GM12878 (cell line): Measurements from ENCODE around the gene GPRASP2. TPM values are rescaled to one million over a fixed set of nuclear protein-coding genes. Genes with fewer than 3 reads are reported as not detected.

Source experiments
- ATAC-seq: fragments of 200-7000 bp; cut with Tn5 transposase; 3 replicates; pipeline ENCODE4 v1.9.1; 2020; ENCODE audit warnings: mild to moderate bottlenecking, moderate library complexity
- BruUV-seq: library from RNA; stranded (reverse); fragments of 400-500 nt; replicated peaks from 2 replicates; lab custom pipeline; 2021; lab: Mats Ljungman, UMichigan
- CTCF ChIA-PET: fragments of 300-600 bp; sonication (Branson Sonifier 250); formaldehyde crosslinking; extraction: SDS; loops from one replicate; lab custom pipeline; 2021; ENCODE audit warnings: inconsistent platforms; lab: Yijun Ruan, JAX
- POLR2A ChIA-PET: fragments of 350-600 bp; formaldehyde crosslinking; extraction: SDS; loops from one replicate; lab custom pipeline; 2021; ENCODE audit warnings: inconsistent platforms; lab: Charles Lee
- RAD21 ChIA-PET: fragments of 300-600 bp; sonication (Branson Sonifier 250); formaldehyde crosslinking; loops from one replicate; lab custom pipeline; 2023; ENCODE audit warnings: antibody characterized with exemption; ENCODE audit not compliant: unreplicated experiment; lab: Charles Lee
- SMC1A ChIA-PET: fragments of 300-600 bp; sonication (Branson Sonifier 250); formaldehyde crosslinking; loops from one replicate; lab custom pipeline; 2023; ENCODE audit not compliant: unreplicated experiment, uncharacterized antibody; lab: Charles Lee
- DNase-seq: peaks from one replicate; pipeline ENCODE4 v3.0.0-alpha.2; 2011; ENCODE audit warnings: low read depth, low spot score
- FAIRE-seq: peaks from 3 replicates; lab custom pipeline; 2011; peaks lifted over from hg19 to GRCh38; lab: Jason Lieb, UNC
- H2AFZ ChIP-seq: 2 replicates; pipeline ENCODE4 v1.6.0; 2011; ENCODE audit warnings: low read depth, low read length, control low read depth; ENCODE audit not compliant: control insufficient read depth
- H3K27ac ChIP-seq: 2 replicates; pipeline ENCODE4 v1.5.1; 2011; ENCODE audit warnings: control low read depth; ENCODE audit not compliant: control insufficient read depth, insufficient read depth
- H3K27me3 ChIP-seq, 2 experiments: replicated peaks in 1 of 2; 2 replicates each; pipeline versions ENCODE4 v1.6.0 to v1.6.1; 2011; ENCODE audit warnings: low read length in 1 of 2; ENCODE audit not compliant: control insufficient read depth in 2 of 2, insufficient read depth in 2 of 2
- H3K36me3 ChIP-seq, 2 experiments: 2 replicates each; pipeline ENCODE4 v1.5.1; 2011; ENCODE audit warnings: low read length in 1 of 2; ENCODE audit not compliant: control insufficient read depth in 2 of 2, insufficient read depth in 2 of 2
- H3K4me1 ChIP-seq: 2 replicates; pipeline ENCODE4 v1.6.1; 2011; ENCODE audit warnings: mild to moderate bottlenecking, low read length, moderate library complexity, mixed read lengths; ENCODE audit not compliant: control insufficient read depth, insufficient read depth
- H3K4me2 ChIP-seq: 2 replicates; pipeline ENCODE4 v1.6.0; 2011; ENCODE audit warnings: control low read depth; ENCODE audit not compliant: control insufficient read depth, insufficient read depth
- H3K4me3 ChIP-seq: fragments of 200-600 bp; sonication (generic); 2 replicates; pipeline ENCODE4 v1.5.1; 2016
- H3K79me2 ChIP-seq: 2 replicates; pipeline ENCODE4 v1.6.0; 2011; ENCODE audit warnings: low read length; ENCODE audit not compliant: control insufficient read depth, insufficient read depth
- H3K9ac ChIP-seq: 2 replicates; pipeline ENCODE4 v1.8.0; 2011; ENCODE audit warnings: low read length, control low read depth, mixed read lengths; ENCODE audit not compliant: control insufficient read depth, insufficient read depth
- H3K9me3 ChIP-seq: replicated peaks from 3 replicates; pipeline ENCODE4 v1.5.1; 2011; ENCODE audit warnings: mild to moderate bottlenecking, low read length; ENCODE audit not compliant: control insufficient read depth, insufficient read depth
- H4K20me1 ChIP-seq: 2 replicates; pipeline ENCODE4 v1.6.0; 2011; ENCODE audit not compliant: control insufficient read depth, insufficient read depth
- BACH1 ChIP-seq: fragments of 450-650 bp; IDR thresholded peaks from 2 replicates; pipeline ENCODE4 v1.6.1; 2017; ENCODE audit warnings: mild to moderate bottlenecking, borderline replicate concordance
- CBX5 ChIP-seq: sonication (generic); IDR thresholded peaks from 2 replicates; pipeline ENCODE4 v1.6.1; 2016; ENCODE audit warnings: low read depth, moderate library complexity, mild to moderate bottlenecking, inconsistent platforms
- KDM1A ChIP-seq: fragments of 200-600 bp; sonication (generic); IDR thresholded peaks from 2 replicates; pipeline ENCODE4 v1.6.1; 2016; ENCODE audit warnings: borderline replicate concordance
- MTA3 ChIP-seq: IDR thresholded peaks from 2 replicates; pipeline ENCODE4 v1.6.1; 2012; ENCODE audit warnings: low read length, inconsistent platforms, borderline replicate concordance
- MYB ChIP-seq: fragments of 150-350 bp; IDR thresholded peaks from 2 replicates; pipeline ENCODE4 v1.6.1; 2014; ENCODE audit warnings: mild to moderate bottlenecking, low read depth, low read length, borderline replicate concordance
- RAD51 ChIP-seq: fragments of 450-650 bp; IDR thresholded peaks from 2 replicates; pipeline ENCODE4 v1.6.1; 2016; ENCODE audit warnings: moderate library complexity, mild to moderate bottlenecking, inconsistent platforms
- RBBP5 ChIP-seq: fragments of 200-600 bp; sonication (generic); conservative IDR thresholded peaks from 2 replicates; pipeline ENCODE4 v1.6.1; 2016
- SRF ChIP-seq, 2 experiments: IDR thresholded peaks; 2 replicates each; pipeline ENCODE4 v1.6.1; 2011; ENCODE audit warnings: low read depth in 2 of 2, low read length in 2 of 2, mild to moderate bottlenecking in 1 of 2, moderate library complexity in 1 of 2
- whole genome bisulfite sequencing: methylation state at CpG from one replicate; pipeline ENCODE4 v1.1.6; 2016; ENCODE audit warnings: low lambda C conversion rate; ENCODE audit not compliant: insufficient replicate concordance, insufficient coverage; ENCODE audit errors: missing lambda C conversion rate; 5-methylcytosine and 5-hydroxymethylcytosine counted together
- in situ Hi-C: fragments of 300-500 bp; cut with MboI; formaldehyde crosslinking; loops from 9 replicates; pipeline ENCODE4 v1.14.3; 2018; ENCODE audit warnings: mixed read lengths
- intact Hi-C: fragments of 100-400 bp; cut with micrococcal nuclease; formaldehyde crosslinking; loops from one replicate; pipeline ENCODE4 v1.14.2; 2022; ENCODE audit not compliant: unreplicated experiment
- polyA plus RNA-seq, 11 experiments: library from polyadenylated mRNA; depleted of rRNA in 4 of 11; unstranded in 6 of 11; stranded (reverse) in 5 of 11; fragments of >200 nt; fragmentation: Nextera tagmentation in 4 of 11; fragmentation: Illumina TruSeq in 1 of 11; extraction: Ambion mirVana in 4 of 11; extraction: Trizol in 1 of 11; gene quantifications; 1 replicate in 1 of 11; 2 replicates in 10 of 11; pipeline versions ENCODE4 v1.2.1 to v1.2.3, GENCODE V29; 2011 to 2016; ENCODE audit warnings: inconsistent platforms in 2 of 11, missing spikeins in 2 of 11, low read depth in 1 of 11
- total RNA-seq, 4 experiments: library from RNA; depleted of rRNA in 3 of 4; stranded (reverse); fragments of >200 nt in 3 of 4; fragmentation: Illumina TruSeq in 1 of 4; extraction: Trizol in 1 of 4; gene quantifications; 2 replicates each; pipeline versions ENCODE4 v1.2.1 to v1.2.3, GENCODE V29; 2013 to 2021
- TF ChIP-seq, protein P1 (sequence below): IDR thresholded peaks from 2 replicates; pipeline ENCODE4 v1.6.1; 2011; ENCODE audit warnings: mild to moderate bottlenecking, low read depth, low read length, moderate library complexity; ENCODE audit not compliant: insufficient replicate concordance

Gene GPRASP2
- total and polyA plus RNA-seq, 10 of the 15 experiments (the other 5 are each of a cell fraction or from before 2014, with no cell fraction given), result 0.08 to 0.27 (median 0.19) TPM; not detected in 1

DNA sequence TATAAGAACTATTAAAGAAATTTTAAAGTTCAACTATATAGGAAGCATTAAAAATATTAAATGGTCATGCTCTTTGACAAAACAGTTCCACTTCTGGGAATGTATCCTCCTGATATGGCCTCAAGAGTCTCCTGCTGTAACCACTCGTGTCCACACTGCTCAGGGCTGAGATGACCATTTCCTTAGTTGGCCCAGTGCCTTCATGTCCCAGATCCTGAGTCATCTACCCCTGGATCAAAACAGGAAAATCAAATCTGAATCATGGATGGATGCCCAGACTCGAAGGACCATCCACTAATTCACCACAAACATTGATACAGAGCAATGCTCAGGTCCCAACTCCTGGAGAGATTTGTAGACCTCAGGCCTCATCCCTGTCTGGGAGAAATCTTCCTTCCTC lies 53.0 kb downstream of the GPRASP2 start:
- Histone ChIP-seq H3K9me3 (no peaks in the 10 kb centered on the region; the same call in 2 of the 3 replicates), H3K9ac (no peak overlapping the region), H3K27me3 (no peaks in the 10 kb centered on the region), H3K4me2 (no peak overlapping the region)
- no TSS peak for BruUV-seq
- FAIRE-seq (no peak), ATAC-seq (no peak)
- CTCF ChIA-PET, result interaction anchor here (0.7 to 1.2 kb wide), 2 partner anchors 14 to 136 kb away, joined by 3 read pairs; no protein-coding TSS in a partner anchor
- TF ChIP-seq SRF (IDR thresholded peaks at IDR 0.05; ENCODE audit: low read depth in 2 of 2, low read length in 2 of 2), result no peak
- TF ChIP-seq RAD51, result no peak
- TF ChIP-seq MYB, result no peak
- TF ChIP-seq RBBP5, result no peak
- TF ChIP-seq MTA3, result no peak
- no peak for TF ChIP-seq BACH1
- TF ChIP-seq, protein P1, sequence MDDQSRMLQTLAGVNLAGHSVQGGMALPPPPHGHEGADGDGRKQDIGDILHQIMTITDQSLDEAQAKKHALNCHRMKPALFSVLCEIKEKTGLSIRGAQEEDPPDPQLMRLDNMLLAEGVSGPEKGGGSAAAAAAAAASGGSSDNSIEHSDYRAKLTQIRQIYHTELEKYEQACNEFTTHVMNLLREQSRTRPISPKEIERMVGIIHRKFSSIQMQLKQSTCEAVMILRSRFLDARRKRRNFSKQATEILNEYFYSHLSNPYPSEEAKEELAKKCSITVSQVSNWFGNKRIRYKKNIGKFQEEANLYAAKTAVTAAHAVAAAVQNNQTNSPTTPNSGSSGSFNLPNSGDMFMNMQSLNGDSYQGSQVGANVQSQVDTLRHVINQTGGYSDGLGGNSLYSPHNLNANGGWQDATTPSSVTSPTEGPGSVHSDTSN, result no peak
- no peak for TF ChIP-seq KDM1A
- no peak for TF ChIP-seq CBX5
- TF ChIP-seq, all 136 proteins: peak for 0
- Histone ChIP-seq H3K36me3 (no peaks in the 10 kb centered on the region), H2AFZ (no peak overlapping the region), H4K20me1 (no peaks in the 10 kb centered on the region), H3K79me2 (peaks cover 4% of the 10 kb centered on the region), H3K4me1 (no peaks in the 10 kb centered on the region), H3K4me3 (no peak overlapping the region), H3K27ac (no peak overlapping the region)
- 0% methylated on average over 2 of the region's 2 CpGs for WGBS
- no peak for DNase-seq
- intact Hi-C loops (no loop called here), in situ Hi-C loops (no loop called here)
- POLR2A ChIA-PET, result no interaction called here
- RAD21 ChIA-PET, result no interaction called here
- SMC1A ChIA-PET, result no interaction called here
